Loucy (cell line): ENCODE results near the gene CNOT6.

Experiments
- H2AFZ ChIP-seq: fragments of 200-600 bp; sonication (generic); 2 replicates; pipeline ENCODE4 v1.6.0; 2016; ENCODE audit warnings: antibody characterized with exemption, mild to moderate bottlenecking, low read length, moderate library complexity
- H3F3A ChIP-seq: fragments of 200-600 bp; 2 replicates; pipeline ENCODE4 v1.6.0; 2016; ENCODE audit warnings: antibody characterized with exemption, low read depth, mild to moderate bottlenecking
- H3K27me3 ChIP-seq: fragments of 200-600 bp; sonication (generic); 2 replicates; pipeline ENCODE4 v1.6.1; 2014; ENCODE audit warnings: low read length, mild to moderate bottlenecking; ENCODE audit not compliant: insufficient read depth, poor library complexity, severe bottlenecking
- H3K36me3 ChIP-seq: fragments of 200-600 bp; sonication (generic); 2 replicates; pipeline ENCODE4 v1.6.1; 2016; ENCODE audit warnings: low read length; ENCODE audit not compliant: insufficient read depth
- H3K4me1 ChIP-seq: fragments of 200-600 bp; sonication (generic); 2 replicates; pipeline ENCODE4 v1.5.1; 2014; ENCODE audit warnings: low read length, mild to moderate bottlenecking; ENCODE audit not compliant: insufficient read depth, poor library complexity, severe bottlenecking
- H3K4me2 ChIP-seq: fragments of 200-600 bp; sonication (generic); 2 replicates; pipeline ENCODE4 v1.6.0; 2014; ENCODE audit warnings: antibody characterized with exemption, low read length, low read depth, mild to moderate bottlenecking; ENCODE audit not compliant: poor library complexity, severe bottlenecking
- H3K4me3 ChIP-seq: fragments of 200-600 bp; sonication (generic); 2 replicates; pipeline ENCODE4 v1.5.1; 2014; ENCODE audit warnings: low read length, mild to moderate bottlenecking, mixed read lengths; ENCODE audit not compliant: poor library complexity, severe bottlenecking
- H3K79me2 ChIP-seq: fragments of 200-600 bp; sonication (generic); 2 replicates; pipeline ENCODE4 v1.6.1; 2014; ENCODE audit warnings: low read length; ENCODE audit not compliant: insufficient read depth
- H3K9ac ChIP-seq: fragments of 200-600 bp; sonication (generic); 2 replicates; pipeline ENCODE4 v1.6.0; 2014; ENCODE audit warnings: mild to moderate bottlenecking, low read depth, low read length, moderate library complexity; ENCODE audit not compliant: poor library complexity, severe bottlenecking
- H3K9me2 ChIP-seq: fragments of 200-600 bp; sonication (generic); replicated peaks from 2 replicates; pipeline ENCODE4 v1.6.1; 2016; ENCODE audit warnings: low read depth, low read length, mixed read lengths
- H3K9me3 ChIP-seq: fragments of 200-600 bp; sonication (generic); 2 replicates; pipeline ENCODE4 v1.6.1; 2014; ENCODE audit warnings: mild to moderate bottlenecking, antibody characterized with exemption, low read length, low read depth; ENCODE audit not compliant: insufficient read depth
- H4K20me1 ChIP-seq: fragments of 200-600 bp; sonication (generic); 2 replicates; pipeline ENCODE4 v1.6.0; 2014; ENCODE audit warnings: antibody characterized with exemption, low read length, mild to moderate bottlenecking; ENCODE audit not compliant: insufficient read depth, poor library complexity, severe bottlenecking
- CTCF ChIP-seq: fragments of 200-600 bp; sonication (generic); conservative IDR thresholded peaks from 2 replicates; pipeline ENCODE4 v1.5.1; 2014; ENCODE audit warnings: mild to moderate bottlenecking, antibody characterized with exemption, low read length
- EZH2phosphoT487 ChIP-seq: fragments of 200-600 bp; IDR thresholded peaks from 2 replicates; pipeline ENCODE4 v1.6.1; 2018; ENCODE audit warnings: antibody characterized with exemption, mild to moderate bottlenecking, moderate library complexity, borderline replicate concordance

Gene CNOT6

GRCh38 chr5:180618487-180618828 lies 124.3 kb downstream of the CNOT6 start:
- Histone ChIP-seq H3K9ac (no peak overlapping the region), H3K79me2 (no peaks in the 10 kb centered on the region), H4K20me1 (no peaks in the 10 kb centered on the region), H3F3A (no peaks in the 10 kb centered on the region), H3K4me2 (no peak overlapping the region), H3K36me3 (no peaks in the 10 kb centered on the region), H3K9me3 (no peaks in the 10 kb centered on the region), H3K27me3 (no peaks in the 10 kb centered on the region), H3K4me1 (peaks cover 1% of the 10 kb centered on the region), H3K9me2 (no peaks in the 10 kb centered on the region), H2AFZ (no peak overlapping the region), H3K4me3 (no peak overlapping the region)
- TF ChIP-seq EZH2phosphoT487 (no peak), CTCF (no peak)

- Histone ChIP-seq H3K36me3 (no peaks in the 10 kb centered on the region), H3K4me2 (no peak overlapping the region), H3K4me1 (peaks cover 5% of the 10 kb centered on the region), H3K4me3 (no peak overlapping the region), H3K9me3 (no peaks in the 10 kb centered on the region), H3K27me3 (no peaks in the 10 kb centered on the region), H3F3A (no peaks in the 10 kb centered on the region), H3K9me2 (no peaks in the 10 kb centered on the region), H2AFZ (no peak overlapping the region), H3K79me2 (no peaks in the 10 kb centered on the region), H4K20me1 (no peaks in the 10 kb centered on the region), H3K9ac (no peak overlapping the region)
- TF ChIP-seq CTCF (no peak), EZH2phosphoT487 (no peak)
Observed at GRCh38 chr5:180618829-180619562, 124.8 kb downstream of the CNOT6 start.

GRCh38 chr5:180619563-180619915 lies 125.4 kb downstream of the CNOT6 start:
- Histone ChIP-seq H3K27me3 (no peaks in the 10 kb centered on the region), H3K9ac (no peak overlapping the region), H3K9me3 (no peaks in the 10 kb centered on the region), H2AFZ (no peak overlapping the region), H3K4me2 (no peak overlapping the region), H3K4me1 (peaks cover 5% of the 10 kb centered on the region), H3K36me3 (no peaks in the 10 kb centered on the region), H3F3A (no peaks in the 10 kb centered on the region), H3K9me2 (no peaks in the 10 kb centered on the region), H3K79me2 (no peaks in the 10 kb centered on the region), H4K20me1 (no peaks in the 10 kb centered on the region), H3K4me3 (no peak overlapping the region)
- TF ChIP-seq CTCF (no peak), EZH2phosphoT487 (no peak)
